Kidney epithelial cell (primary cell): ENCODE results near the gene ZBTB7B. TPM values are rescaled to one million over a fixed set of nuclear protein-coding genes. Genes with fewer than 3 reads are reported as not detected.

Experiments used
- DNase-seq: peaks from one replicate; pipeline ENCODE4 v3.0.0-alpha.2; 2010; ENCODE audit warnings: low read depth
- H3K27me3 ChIP-seq: 2 replicates; pipeline ENCODE4 v1.6.0; 2011; ENCODE audit warnings: low read length; ENCODE audit not compliant: control insufficient read depth, insufficient read depth
- H3K36me3 ChIP-seq: 2 replicates; pipeline ENCODE4 v1.5.1; 2011; ENCODE audit warnings: low read length; ENCODE audit not compliant: control insufficient read depth, insufficient read depth
- H3K4me3 ChIP-seq: 2 replicates; pipeline ENCODE4 v1.5.1; 2011; ENCODE audit warnings: low read depth, mild to moderate bottlenecking, control low read depth, low read length
- total RNA-seq: library from RNA; depleted of rRNA; stranded (reverse); fragments of >200 nt; gene quantifications from 2 replicates; pipeline ENCODE4 v1.2.3, GENCODE V29; 2015
- TF ChIP-seq, protein P1 (sequence below): IDR thresholded peaks from 2 replicates; pipeline ENCODE4 v1.5.1; 2011; ENCODE audit warnings: mild to moderate bottlenecking, moderate library complexity, low read length, control low read depth, inconsistent platforms; ENCODE audit not compliant: insufficient read depth, poor library complexity, severe bottlenecking

ZBTB7B gene
- total RNA-seq, 1 donor from 2014 or later: 28.0 TPM

DNA sequence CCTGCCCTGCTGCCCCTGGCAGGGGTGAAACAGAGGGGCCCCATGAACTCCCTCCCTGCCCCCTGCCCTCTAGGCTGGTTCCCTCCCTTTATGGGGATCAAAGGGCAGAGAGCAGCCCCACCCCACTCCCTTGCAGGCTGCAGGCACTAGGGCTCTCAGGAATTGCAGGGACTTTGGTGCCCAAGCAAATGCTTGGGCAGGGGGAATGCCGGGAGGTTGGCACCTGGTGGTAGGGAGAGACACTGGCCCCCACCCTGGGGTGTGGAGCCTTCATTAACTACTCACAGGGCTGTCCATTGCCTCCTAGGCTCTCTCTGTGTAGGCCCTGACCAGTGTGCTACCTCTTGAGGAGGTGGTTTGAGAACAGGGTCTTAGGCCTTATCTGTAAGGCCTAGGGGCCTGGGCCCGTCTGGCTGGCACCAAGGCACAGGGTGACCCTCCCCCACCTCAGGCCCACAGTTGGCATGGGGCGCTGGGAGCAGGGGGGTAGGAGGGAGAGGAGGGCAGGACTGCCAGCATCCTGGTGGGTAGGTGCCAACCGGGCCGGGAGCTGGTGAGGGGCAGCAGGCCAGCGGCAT, 4.7 kb downstream of the ZBTB7B start:
- H3K36me3 ChIP-seq: no peaks in the 10 kb centered on the region
- DNase-seq: no peak
- no peak overlapping the region for H3K4me3 ChIP-seq
- H3K27me3 ChIP-seq: no peaks in the 10 kb centered on the region
- TF ChIP-seq, protein P1, sequence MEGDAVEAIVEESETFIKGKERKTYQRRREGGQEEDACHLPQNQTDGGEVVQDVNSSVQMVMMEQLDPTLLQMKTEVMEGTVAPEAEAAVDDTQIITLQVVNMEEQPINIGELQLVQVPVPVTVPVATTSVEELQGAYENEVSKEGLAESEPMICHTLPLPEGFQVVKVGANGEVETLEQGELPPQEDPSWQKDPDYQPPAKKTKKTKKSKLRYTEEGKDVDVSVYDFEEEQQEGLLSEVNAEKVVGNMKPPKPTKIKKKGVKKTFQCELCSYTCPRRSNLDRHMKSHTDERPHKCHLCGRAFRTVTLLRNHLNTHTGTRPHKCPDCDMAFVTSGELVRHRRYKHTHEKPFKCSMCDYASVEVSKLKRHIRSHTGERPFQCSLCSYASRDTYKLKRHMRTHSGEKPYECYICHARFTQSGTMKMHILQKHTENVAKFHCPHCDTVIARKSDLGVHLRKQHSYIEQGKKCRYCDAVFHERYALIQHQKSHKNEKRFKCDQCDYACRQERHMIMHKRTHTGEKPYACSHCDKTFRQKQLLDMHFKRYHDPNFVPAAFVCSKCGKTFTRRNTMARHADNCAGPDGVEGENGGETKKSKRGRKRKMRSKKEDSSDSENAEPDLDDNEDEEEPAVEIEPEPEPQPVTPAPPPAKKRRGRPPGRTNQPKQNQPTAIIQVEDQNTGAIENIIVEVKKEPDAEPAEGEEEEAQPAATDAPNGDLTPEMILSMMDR: no peak

GRCh38 chr1:155008015-155008941, 5.7 kb downstream of the ZBTB7B start:
- Histone ChIP-seq H3K36me3 (no peaks in the 10 kb centered on the region), H3K4me3 (no peak overlapping the region), H3K27me3 (no peaks in the 10 kb centered on the region)
- TF ChIP-seq, protein P1: no peak
- DNase-seq: no peak

DNA sequence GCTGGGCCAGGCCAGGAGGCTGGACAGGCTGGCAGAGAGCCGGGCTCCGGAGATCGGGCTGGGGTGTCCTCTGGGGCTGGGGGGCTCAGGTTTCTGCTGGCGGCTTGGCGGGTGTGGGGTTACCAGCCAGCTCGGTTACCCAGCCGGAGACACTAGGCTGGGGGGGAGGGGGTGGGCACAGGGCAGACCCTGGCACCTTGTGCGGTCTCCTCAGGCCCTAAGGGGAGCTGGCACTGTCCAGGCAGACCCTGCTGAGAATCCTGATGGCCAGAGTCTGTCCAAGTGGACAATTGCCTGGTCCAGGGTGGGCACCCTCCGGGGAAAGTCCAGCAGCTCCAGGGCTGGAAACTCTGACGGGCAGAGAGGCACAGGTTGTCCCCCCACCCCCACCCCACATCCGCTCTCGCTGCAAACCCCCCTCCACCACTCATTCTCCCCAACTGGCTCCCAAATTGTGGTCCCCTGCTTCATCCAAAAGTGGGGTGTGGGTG, 6.7 kb downstream of the ZBTB7B start:
- no peaks in the 10 kb centered on the region for H3K36me3 ChIP-seq
- no peak overlapping the region for H3K4me3 ChIP-seq
- TF ChIP-seq, protein P1: no peak
- H3K27me3 ChIP-seq: no peaks in the 10 kb centered on the region
- DNase-seq: no peak

DNA sequence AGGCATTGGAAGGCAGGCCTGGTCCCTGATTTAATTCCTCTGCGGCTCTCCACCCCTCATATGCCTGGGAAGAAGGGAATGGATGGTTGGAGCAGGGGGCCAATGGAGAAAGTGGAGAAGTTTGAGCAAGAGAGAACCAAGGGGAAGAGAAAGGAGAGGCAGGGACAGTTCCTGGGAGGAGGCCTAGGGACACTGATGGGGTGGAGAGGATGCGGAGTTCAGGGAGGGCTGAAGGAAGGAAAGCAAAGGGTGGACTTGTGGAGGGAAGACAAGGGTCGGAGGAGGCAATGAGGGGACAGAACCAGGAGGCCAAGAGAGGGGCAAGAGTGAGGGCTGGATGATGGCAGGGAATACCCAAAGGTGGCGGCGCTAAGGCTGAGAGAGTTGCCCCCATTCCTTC, 7.1 kb downstream of the ZBTB7B start:
- Histone ChIP-seq H3K27me3 (no peaks in the 10 kb centered on the region), H3K4me3 (no peak overlapping the region), H3K36me3 (no peaks in the 10 kb centered on the region)

GRCh38 chr1:155010211-155010918, 7.8 kb downstream of the ZBTB7B start:
- Histone ChIP-seq H3K27me3 (no peaks in the 10 kb centered on the region), H3K4me3 (no peak overlapping the region), H3K36me3 (no peaks in the 10 kb centered on the region)
- TF ChIP-seq, protein P1: no peak
- no peak for DNase-seq

More for the DNA sequence above, 7.1 kb downstream of the ZBTB7B start:
- no peak for DNase-seq
- TF ChIP-seq, protein P1: no peak
